GM12874 (cell line): ENCODE measurements around the gene IQCE.

Source experiments
- CTCF ChIP-seq: IDR thresholded peaks from 2 replicates; pipeline ENCODE4 v1.5.1; 2011; ENCODE audit warnings: low read depth, mild to moderate bottlenecking, control low read depth, low read length, moderate library complexity; ENCODE audit not compliant: insufficient read depth

IQCE gene

DNA sequence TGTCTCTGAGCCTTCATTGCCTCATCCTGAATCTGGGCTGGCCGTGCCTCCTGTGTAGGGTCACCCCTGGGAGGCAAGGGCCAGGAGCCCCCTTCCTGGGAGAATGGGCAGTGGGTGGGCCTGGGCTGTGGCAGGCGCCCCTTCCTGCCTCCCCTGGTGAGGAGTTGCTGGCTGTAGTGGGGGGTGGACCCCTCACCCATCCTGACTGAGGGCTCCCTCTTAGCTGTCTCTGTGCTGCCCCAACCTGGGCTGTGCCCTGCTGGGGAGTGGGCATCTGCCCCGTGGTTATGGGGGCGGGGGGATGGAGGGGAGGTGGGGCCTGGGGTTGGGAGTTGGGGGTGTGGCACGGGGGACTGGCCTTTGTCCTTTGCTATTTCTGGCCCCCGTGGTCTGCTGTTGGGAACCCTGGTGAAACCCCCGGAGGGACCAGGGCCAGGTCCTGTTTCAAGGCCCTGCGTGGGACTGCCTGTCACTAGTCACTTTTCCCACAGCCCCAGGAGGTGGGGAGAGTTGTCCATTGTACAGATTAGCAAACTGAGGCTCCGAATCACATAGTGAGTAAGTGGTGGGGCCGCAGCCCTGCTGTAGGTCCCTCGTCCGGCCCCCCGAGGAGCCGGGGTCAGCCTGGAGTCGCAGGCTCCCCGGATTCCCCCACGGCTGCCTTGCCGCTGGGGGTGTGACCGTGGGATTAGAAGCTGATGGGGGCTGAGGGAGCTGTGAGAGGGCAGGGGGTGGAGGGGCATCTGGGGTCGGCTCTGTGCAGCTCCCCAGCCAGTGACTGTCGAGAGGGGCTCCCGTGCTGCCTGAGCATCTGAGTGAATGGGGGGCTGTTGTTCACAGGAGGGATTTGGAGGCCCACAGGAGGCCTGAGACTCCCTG lies 75.7 kb downstream of the IQCE start:
- no peak for TF ChIP-seq CTCF

GRCh38 chr7:2635148-2635668 lies 76.4 kb downstream of the IQCE start:
- no peak for TF ChIP-seq CTCF

DNA sequence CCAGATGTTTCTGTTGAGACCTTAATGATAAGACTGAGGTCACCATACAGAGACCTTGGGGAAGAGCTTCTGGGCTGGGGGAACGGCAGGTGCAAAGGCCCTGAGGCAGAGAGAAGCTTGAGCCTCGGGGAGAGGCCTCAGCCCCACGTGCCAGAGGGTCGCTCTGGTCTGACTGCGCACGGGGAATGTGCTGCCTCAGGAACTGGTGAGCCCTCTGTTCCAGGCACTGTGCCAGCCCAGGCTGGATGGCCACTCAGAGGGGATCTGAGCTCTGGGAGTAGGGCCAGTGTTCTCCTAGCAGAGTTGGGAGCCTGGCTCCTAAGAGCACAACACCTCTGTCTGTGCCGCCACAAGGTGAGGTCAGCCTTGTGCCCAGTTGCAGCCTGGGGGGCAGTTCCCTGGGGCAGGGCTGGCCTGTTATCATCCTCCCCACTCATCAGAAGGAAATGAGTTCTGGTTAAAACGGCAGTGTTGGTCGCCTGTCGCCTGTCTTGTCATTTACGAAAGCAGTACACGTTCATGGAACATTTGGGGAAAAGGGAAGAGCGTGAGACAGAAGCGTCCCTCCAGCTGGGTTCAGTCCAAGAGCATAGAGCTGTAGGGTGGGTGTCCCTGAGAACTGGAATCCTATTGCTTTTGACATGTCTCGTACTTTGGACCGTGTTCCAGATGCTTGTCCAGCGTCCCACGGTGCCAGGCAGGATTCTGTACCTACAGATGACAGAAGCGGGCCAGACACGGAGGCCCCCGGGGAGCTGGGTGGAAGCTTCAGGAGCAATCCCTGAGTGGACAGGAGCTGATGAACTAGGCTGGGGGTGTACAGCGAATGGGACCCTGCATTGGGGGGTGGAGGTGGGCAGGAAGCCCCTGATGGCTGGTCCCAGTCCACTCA lies 77.3 kb downstream of the IQCE start:
- TF ChIP-seq CTCF: no peak

DNA sequence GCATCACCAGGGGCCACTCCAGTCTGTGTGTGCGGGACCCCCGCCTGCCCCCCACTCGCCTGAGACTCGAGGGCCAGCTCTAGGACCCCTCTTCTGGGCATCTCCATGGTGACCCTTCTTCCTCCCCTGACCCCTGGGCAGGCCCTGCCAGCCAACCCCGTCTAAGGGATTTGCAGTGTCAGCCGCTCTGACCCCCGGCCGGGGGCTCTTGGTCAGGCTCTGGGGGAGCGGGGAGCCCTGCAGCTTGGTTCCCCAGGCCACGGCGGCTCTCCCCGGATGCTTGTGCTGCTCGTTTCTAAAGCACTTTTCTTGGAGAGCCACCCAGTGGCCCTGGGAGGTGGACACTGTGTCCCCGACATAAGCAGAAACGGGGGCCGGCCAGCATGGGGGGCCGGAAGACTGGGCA lies 78.3 kb downstream of the IQCE start:
- TF ChIP-seq CTCF: no peak

DNA sequence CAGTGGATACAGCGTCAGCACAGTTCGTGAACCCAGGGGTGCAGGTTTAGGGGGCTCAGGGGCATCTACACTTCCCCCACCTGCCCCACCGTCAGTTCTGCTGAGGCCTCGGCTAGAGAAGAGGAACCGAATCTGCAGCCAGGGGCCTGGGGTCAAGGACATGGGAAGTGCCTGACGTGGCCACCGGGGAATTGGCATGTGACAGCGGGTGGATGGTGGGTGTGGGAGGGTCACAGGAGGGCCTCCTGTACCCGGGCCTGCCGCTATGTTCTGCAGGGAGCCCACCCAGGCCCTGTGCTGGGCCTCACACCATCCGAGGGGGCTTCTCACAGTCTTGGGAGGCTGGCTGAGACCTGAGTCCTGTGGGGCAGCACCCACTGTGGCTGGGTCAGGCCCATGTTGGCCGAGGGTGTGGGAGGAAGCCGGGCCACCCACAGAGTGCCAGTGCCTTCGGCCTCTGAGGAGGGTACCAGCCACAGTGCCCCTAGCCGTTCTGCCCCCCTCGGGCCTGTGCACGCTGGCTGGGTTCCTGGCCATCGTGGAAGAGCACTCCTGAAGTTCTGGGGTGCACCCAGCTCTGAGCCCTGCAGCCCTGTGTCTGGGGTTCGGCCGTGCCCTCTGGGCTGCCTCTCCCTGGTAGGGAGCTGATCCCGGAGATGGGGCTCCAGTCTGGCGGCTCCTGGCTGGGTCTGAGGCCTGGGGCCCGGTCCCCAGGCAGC lies 78.9 kb downstream of the IQCE start:
- no peak for TF ChIP-seq CTCF

GRCh38 chr7:2638224-2638991 lies 79.6 kb downstream of the IQCE start:
- TF ChIP-seq CTCF: no peak
